ENCODE results near the gene INTS4. TPM values are rescaled to one million over a fixed set of nuclear protein-coding genes. Genes with fewer than 3 reads are reported as not detected.

INTS4 gene
- total and polyA plus RNA-seq, 2 of the 8 experiments (the other 6 are each of a cell fraction or from before 2014, with no cell fraction given) = 27.0 to 31.3 TPM

DNA sequence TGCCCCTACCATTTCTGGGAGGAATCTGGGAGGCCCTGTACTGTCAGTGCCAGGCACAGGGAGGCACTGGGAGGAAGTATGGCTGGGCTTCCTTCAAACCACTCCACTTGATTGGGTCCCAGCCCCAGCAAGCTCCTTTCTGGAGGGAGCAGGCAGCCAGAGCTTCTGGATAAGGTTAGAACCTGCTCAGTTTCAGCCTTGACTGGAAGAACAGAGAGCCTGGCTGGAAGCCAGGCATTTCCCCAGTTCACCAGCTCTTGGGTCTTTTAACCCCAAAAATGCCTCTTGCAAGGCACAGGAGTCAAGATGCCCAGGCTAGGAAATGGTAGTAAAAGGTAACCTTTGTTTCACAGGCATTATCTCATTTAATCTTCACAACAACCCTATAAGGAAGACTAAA, 37.6 kb upstream of the INTS4 start:
- H3K27me3 ChIP-seq (replicated peaks in 1 of 4; ENCODE audit: control insufficient read depth in 3 of 4, extremely low read depth in 1 of 4, insufficient read depth in 3 of 4, low read length in 3 of 4) = no peaks in the 10 kb centered on the region
- H3K27ac ChIP-seq (ENCODE audit: low read depth, low read length) = no peak overlapping the region
- no peak overlapping the region for H3K4me2 ChIP-seq (ENCODE audit: insufficient read depth in 1 of 2, low read depth in 2 of 2, low read length in 2 of 2)
- no peak overlapping the region for H2BK120ac ChIP-seq (replicated peaks; ENCODE audit: low read depth, low read length)
- no peak overlapping the region for H2BK5ac ChIP-seq (ENCODE audit: low read depth, low read length)
- H3K79me1 ChIP-seq (ENCODE audit: low read depth, low read length) = no peaks in the 10 kb centered on the region
- ChIA-PET CTCF (ENCODE audit: partially characterized antibody) (interaction anchor here (9.0 kb wide), 1 partner anchor 13 kb away, joined by 92 read pairs; no protein-coding TSS in a partner anchor), POLR2A (ENCODE audit: partially characterized antibody) (interaction anchor here (2.1 kb wide), 1 partner anchor 11 kb away, joined by 11 read pairs; no protein-coding TSS in a partner anchor)
- no peak overlapping the region for H3K4me3 ChIP-seq (ENCODE audit: extremely low read depth in 1 of 4, insufficient read depth in 2 of 4, low read depth in 3 of 4, low read length in 4 of 4)
- H2AK5ac ChIP-seq (ENCODE audit: low read depth, low read length) = no peak overlapping the region
- no peaks in the 10 kb centered on the region for H3K36me3 ChIP-seq (ENCODE audit: control insufficient read depth in 2 of 4, insufficient read depth in 4 of 4, low read length in 3 of 4)
- H3K79me2 ChIP-seq (ENCODE audit: control insufficient read depth in 1 of 2, insufficient read depth in 2 of 2, low read length in 2 of 2) = no peaks in the 10 kb centered on the region
- no peak overlapping the region for H3K18ac ChIP-seq (ENCODE audit: extremely low read depth, low read length)
- no peak overlapping the region for H4K91ac ChIP-seq (replicated peaks; ENCODE audit: insufficient read length, low read length)
- H4K5ac ChIP-seq (ENCODE audit: insufficient read length, low read depth, low read length) = no peak overlapping the region
- no peak overlapping the region for H4K8ac ChIP-seq (ENCODE audit: extremely low read depth, insufficient read depth, low read length)
- H3K23ac ChIP-seq (ENCODE audit: insufficient read length) = no peak overlapping the region
- FAIRE-seq (no peak), DNase-seq (ENCODE audit: low read depth in 1 of 2, low spot score in 2 of 2) (no peak)
- H2BK12ac ChIP-seq (ENCODE audit: low read depth, low read length) = no peak overlapping the region
- H3K14ac ChIP-seq (ENCODE audit: insufficient read length) = no peak overlapping the region
- peaks cover 0 to 6% (median 0%) of the 10 kb centered on the region in 4 experiments; a peak in 1 of 7 replicates for H3K4me1 ChIP-seq (replicated peaks in 1 of 4; ENCODE audit: control insufficient read depth in 3 of 4, insufficient read depth in 4 of 4, low read length in 3 of 4)
- no peaks in the 10 kb centered on the region for H3K9me3 ChIP-seq (ENCODE audit: insufficient read depth in 2 of 2, low read depth in 1 of 2, low read length in 1 of 2)
- TF ChIP-seq RXRA (IDR thresholded peaks at IDR 0.05; ENCODE audit: insufficient read depth, low read depth, low read length) = no peak
- TF ChIP-seq CHD2 (IDR thresholded peaks at IDR 0.05; ENCODE audit: low read length) = no peak
- TF ChIP-seq RAD21 (IDR thresholded peaks at IDR 0.05 in 1 of 2, conservative IDR thresholded peaks at IDR 0.05 in 1 of 2; ENCODE audit: low read depth in 2 of 2, low read length in 2 of 2) = no peak
- TF ChIP-seq MAFK (IDR thresholded peaks at IDR 0.05; ENCODE audit: low read depth, low read length) = no peak
- no peak for TF ChIP-seq FOSL1 (IDR thresholded peaks at IDR 0.05; ENCODE audit: insufficient read depth, low read depth, low read length)
- no peak for TF ChIP-seq KDM5A (IDR thresholded peaks at IDR 0.05; ENCODE audit: low read length)
- TF ChIP-seq POLR2AphosphoS5 (IDR thresholded peaks at IDR 0.05; ENCODE audit: low read depth, low read length) = no peak
- TF ChIP-seq KDM1A (IDR thresholded peaks at IDR 0.05; ENCODE audit: borderline replicate concordance, low read length) = no peak
- no peak for TF ChIP-seq SP1 (IDR thresholded peaks at IDR 0.05; ENCODE audit: low read depth, low read length)
- TF ChIP-seq PHF8 (conservative IDR thresholded peaks at IDR 0.05; ENCODE audit: low read depth, low read length) = no peak
- TF ChIP-seq CEBPB (IDR thresholded peaks at IDR 0.05; ENCODE audit: low read depth, low read length) = no peak
- TF ChIP-seq SAP30 (IDR thresholded peaks at IDR 0.05; ENCODE audit: insufficient read depth, insufficient replicate concordance, low read length) = no peak
- TF ChIP-seq TAF1 (IDR thresholded peaks at IDR 0.05; ENCODE audit: low read depth, low read length) = no peak
- no peak for TF ChIP-seq SRF (IDR thresholded peaks at IDR 0.05; ENCODE audit: low read depth, low read length)
- TF ChIP-seq TEAD4 (IDR thresholded peaks at IDR 0.05; ENCODE audit: low read depth, low read length) = no peak
- TF ChIP-seq SP2 (IDR thresholded peaks at IDR 0.05; ENCODE audit: low read length) = no peak
- no peak for TF ChIP-seq CHD1 (IDR thresholded peaks at IDR 0.05; ENCODE audit: low read depth, low read length)
- H3K9ac ChIP-seq (replicated peaks in 1 of 4; ENCODE audit: extremely low read depth in 1 of 4, low read depth in 3 of 4, low read length in 3 of 4) = no peak overlapping the region
- no peaks in the 10 kb centered on the region for H3K23me2 ChIP-seq (ENCODE audit: low read depth, low read length)
- H4K20me1 ChIP-seq (replicated peaks in 1 of 2; ENCODE audit: control insufficient read depth in 1 of 2, insufficient read depth in 2 of 2, low read length in 2 of 2) = no peaks in the 10 kb centered on the region
- no peak overlapping the region for H2BK15ac ChIP-seq (ENCODE audit: low read length)
- no peak overlapping the region for H2AFZ ChIP-seq (ENCODE audit: low read length)
- H3K56ac ChIP-seq (replicated peaks; ENCODE audit: insufficient read length, low read depth, low read length) = no peak overlapping the region
- H2BK20ac ChIP-seq (ENCODE audit: low read length) = no peak overlapping the region
- H3K4ac ChIP-seq (replicated peaks; ENCODE audit: insufficient read length, low read depth, low read length) = no peak overlapping the region
